ENCODE measurements around the gene TCEANC2. TPM values are rescaled to one million over a fixed set of nuclear protein-coding genes. Genes with fewer than 3 reads are reported as not detected.

Gene TCEANC2
- total and polyA plus RNA-seq, 2 donors (not counting 1 experiment from before 2014, with no cell fraction given): 3.0 to 4.0 TPM

DNA sequence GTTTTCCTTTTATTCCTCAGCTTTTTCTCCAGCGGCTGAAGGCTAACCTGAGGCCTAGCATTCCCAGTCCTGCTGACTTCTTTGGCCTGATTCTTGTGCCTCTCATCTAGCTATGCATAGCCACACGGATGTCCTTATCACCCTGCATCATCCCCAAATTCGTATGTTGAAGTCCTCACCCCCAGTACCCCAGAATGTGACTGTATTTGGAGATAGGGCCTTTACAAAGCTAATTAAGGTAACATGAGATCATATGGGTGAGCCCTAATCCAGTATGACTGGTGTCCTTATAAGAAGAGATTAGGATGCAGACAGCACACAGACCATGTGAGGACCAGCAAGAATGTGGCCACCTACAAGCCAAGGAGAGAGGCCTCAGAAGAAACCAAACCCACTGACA is 54.7 kb downstream of the TCEANC2 start:
- DNase-seq (ENCODE audit: low read depth in 2 of 2): no peak
- H3K36me3 ChIP-seq (ENCODE audit: control insufficient read depth, insufficient read depth, low read length): no peaks in the 10 kb centered on the region

GRCh38 chr1:54109129-54110090 is 56.0 kb downstream of the TCEANC2 start:
- H3K79me2 ChIP-seq (ENCODE audit: control insufficient read depth, insufficient read depth, low read length): no peaks in the 10 kb centered on the region
- no peak overlapping the region for H3K4me3 ChIP-seq (replicated peaks in 1 of 4; ENCODE audit: control extremely low read depth in 1 of 4, insufficient read depth in 1 of 4, low read depth in 3 of 4, low read length in 4 of 4)
- H4K20me1 ChIP-seq (ENCODE audit: control insufficient read depth, extremely low read depth, insufficient read depth, low read length): no peaks in the 10 kb centered on the region
- H3K9me3 ChIP-seq (ENCODE audit: control insufficient read depth, insufficient read depth, low read depth, low read length): no peaks in the 10 kb centered on the region
- no peaks in the 10 kb centered on the region for H3K36me3 ChIP-seq (ENCODE audit: control insufficient read depth, insufficient read depth, low read length)
- no peaks in the 10 kb centered on the region for H3K4me1 ChIP-seq (ENCODE audit: control insufficient read depth, extremely low read depth, insufficient read depth, low read length)
- DNase-seq (ENCODE audit: low read depth in 2 of 2): peak in 1 of 2 donors; percentile 7
- no peak overlapping the region for H2AFZ ChIP-seq (ENCODE audit: low read length)
- no peak overlapping the region for H3K9ac ChIP-seq (ENCODE audit: insufficient read depth, low read length)
- no peaks in the 10 kb centered on the region for H3K27me3 ChIP-seq (ENCODE audit: control insufficient read depth, insufficient read depth, low read length)
- no peak overlapping the region for H3K4me2 ChIP-seq (ENCODE audit: extremely low read depth, insufficient read depth, low read length)
- TF ChIP-seq CTCF (conservative IDR thresholded peaks at IDR 0.05 in 1 of 2, IDR thresholded peaks at IDR 0.05 in 1 of 2; ENCODE audit: low read depth in 1 of 2, low read length in 2 of 2) (no peak), EZH2 (IDR thresholded peaks at IDR 0.05; ENCODE audit: low read length, missing control alignments) (no peak)
- H3K27ac ChIP-seq (ENCODE audit: insufficient read depth, low read length): no peak overlapping the region

More for the DNA sequence above, 54.7 kb downstream of the TCEANC2 start:
- Histone ChIP-seq H3K27me3 (ENCODE audit: control insufficient read depth, insufficient read depth, low read length) (no peaks in the 10 kb centered on the region), H3K27ac (ENCODE audit: insufficient read depth, low read length) (no peak overlapping the region), H4K20me1 (ENCODE audit: control insufficient read depth, extremely low read depth, insufficient read depth, low read length) (no peaks in the 10 kb centered on the region), H3K9me3 (ENCODE audit: control insufficient read depth, insufficient read depth, low read depth, low read length) (no peaks in the 10 kb centered on the region), H3K79me2 (ENCODE audit: control insufficient read depth, insufficient read depth, low read length) (no peaks in the 10 kb centered on the region), H3K4me2 (ENCODE audit: extremely low read depth, insufficient read depth, low read length) (no peak overlapping the region), H2AFZ (ENCODE audit: low read length) (no peak overlapping the region), H3K9ac (ENCODE audit: insufficient read depth, low read length) (no peak overlapping the region), H3K4me3 (replicated peaks in 1 of 4; ENCODE audit: control extremely low read depth in 1 of 4, insufficient read depth in 1 of 4, low read depth in 3 of 4, low read length in 4 of 4) (no peak overlapping the region), H3K4me1 (ENCODE audit: control insufficient read depth, extremely low read depth, insufficient read depth, low read length) (no peaks in the 10 kb centered on the region)
- TF ChIP-seq CTCF (conservative IDR thresholded peaks at IDR 0.05 in 1 of 2, IDR thresholded peaks at IDR 0.05 in 1 of 2; ENCODE audit: low read depth in 1 of 2, low read length in 2 of 2) (no peak), EZH2 (IDR thresholded peaks at IDR 0.05; ENCODE audit: low read length, missing control alignments) (no peak)

- no peak overlapping the region for H3K27ac ChIP-seq (ENCODE audit: insufficient read depth, low read length)
- no peaks in the 10 kb centered on the region for H3K79me2 ChIP-seq (ENCODE audit: control insufficient read depth, insufficient read depth, low read length)
- H3K4me1 ChIP-seq (ENCODE audit: control insufficient read depth, extremely low read depth, insufficient read depth, low read length): no peaks in the 10 kb centered on the region
- no peaks in the 10 kb centered on the region for H3K27me3 ChIP-seq (ENCODE audit: control insufficient read depth, insufficient read depth, low read length)
- H3K36me3 ChIP-seq (ENCODE audit: control insufficient read depth, insufficient read depth, low read length): no peaks in the 10 kb centered on the region
- no peak overlapping the region for H3K9ac ChIP-seq (ENCODE audit: insufficient read depth, low read length)
- no peak overlapping the region for H3K4me3 ChIP-seq (replicated peaks in 1 of 4; ENCODE audit: control extremely low read depth in 1 of 4, insufficient read depth in 1 of 4, low read depth in 3 of 4, low read length in 4 of 4)
- TF ChIP-seq EZH2 (IDR thresholded peaks at IDR 0.05; ENCODE audit: low read length, missing control alignments): no peak
- no peak for TF ChIP-seq CTCF (conservative IDR thresholded peaks at IDR 0.05 in 1 of 2, IDR thresholded peaks at IDR 0.05 in 1 of 2; ENCODE audit: low read depth in 1 of 2, low read length in 2 of 2)
- no peaks in the 10 kb centered on the region for H3K9me3 ChIP-seq (ENCODE audit: control insufficient read depth, insufficient read depth, low read depth, low read length)
- no peak overlapping the region for H2AFZ ChIP-seq (ENCODE audit: low read length)
- H3K4me2 ChIP-seq (ENCODE audit: extremely low read depth, insufficient read depth, low read length): no peak overlapping the region
- no peak for DNase-seq (ENCODE audit: low read depth in 2 of 2)
- H4K20me1 ChIP-seq (ENCODE audit: control insufficient read depth, extremely low read depth, insufficient read depth, low read length): no peaks in the 10 kb centered on the region
Observed at GRCh38 chr1:54110996-54111395, 57.6 kb downstream of the TCEANC2 start.

All from fibroblast of lung (primary cell).